HL-60/S4 treated with phorbol 12-myristate 13-acetate at 8.2 ng/mL for 4 days and 3 days (cell line): ENCODE results near the gene ZNF892.
"Not testable (repeated sequence)": the region's sequence is repeated elsewhere in the genome, so short reads cannot be mapped to it uniquely, and the experiment has no call there.

Source experiments
- in situ Hi-C: fragments of 300-500 bp; cut with MboI; formaldehyde crosslinking; loops from 2 replicates; pipeline ENCODE4 v1.15.0; 2022; ENCODE audit warnings: low sequenced_read_pairs

The ZNF892 gene

DNA sequence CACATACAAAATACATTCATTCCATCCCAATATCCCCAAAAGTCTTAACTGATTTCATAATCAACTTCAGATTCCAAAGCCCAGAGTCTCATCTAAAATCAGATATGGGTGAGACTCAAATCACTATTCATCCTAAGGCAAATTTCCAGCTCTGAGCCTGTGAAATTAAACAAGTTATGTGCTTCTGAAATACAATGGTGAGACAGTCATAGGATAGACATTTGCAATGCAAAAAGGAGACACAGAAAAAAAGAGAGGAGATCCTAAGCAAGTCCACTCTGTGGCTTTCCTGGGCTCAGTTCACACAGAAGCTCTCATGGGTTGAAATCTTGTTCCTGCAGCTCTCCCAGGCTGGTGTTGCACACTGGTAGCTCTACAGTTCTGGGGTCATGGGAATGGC is 18.3 kb downstream of the ZNF892 start:
- in situ Hi-C loops: no loop called here

DNA sequence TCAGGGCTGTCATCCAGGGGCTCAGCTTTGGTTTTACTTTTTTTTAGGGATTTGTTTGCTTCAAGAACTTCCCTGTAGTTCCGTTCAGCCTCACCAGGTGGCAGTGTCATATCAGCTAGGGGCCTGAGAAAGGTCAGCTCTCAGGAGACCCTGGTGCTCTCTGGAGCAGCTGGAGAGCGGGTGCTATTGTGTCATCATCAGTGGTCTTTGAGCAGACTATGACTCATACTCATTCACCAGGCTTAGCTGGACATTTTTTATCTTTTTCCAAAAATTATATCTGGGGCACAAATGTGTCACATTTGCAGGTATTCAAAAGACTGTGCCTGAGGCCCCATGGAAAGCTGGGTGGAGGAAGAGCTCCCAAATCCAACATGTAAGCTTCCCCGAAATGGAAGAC is 24.4 kb downstream of the ZNF892 start:
- in situ Hi-C loops: no loop called here

DNA sequence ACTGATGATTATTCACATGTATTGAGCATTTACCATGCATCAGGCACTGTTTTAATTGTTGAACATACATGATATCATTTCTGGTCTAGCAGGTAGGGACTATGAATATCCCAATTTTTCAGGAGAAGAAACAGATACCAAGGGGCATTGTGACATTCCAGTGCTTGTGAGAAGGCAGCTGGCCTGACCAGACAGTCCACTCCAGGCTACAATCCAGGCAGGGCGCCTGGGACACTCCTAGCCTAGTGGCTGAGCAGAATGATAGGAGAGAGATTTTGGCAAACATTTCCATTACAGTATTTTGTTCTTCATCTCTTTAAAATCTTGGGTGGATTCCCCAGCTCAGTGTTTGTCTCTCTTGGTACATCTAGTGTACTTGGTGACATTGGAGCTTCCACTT is 24.9 kb downstream of the ZNF892 start:
- in situ Hi-C loops: no loop called here

DNA sequence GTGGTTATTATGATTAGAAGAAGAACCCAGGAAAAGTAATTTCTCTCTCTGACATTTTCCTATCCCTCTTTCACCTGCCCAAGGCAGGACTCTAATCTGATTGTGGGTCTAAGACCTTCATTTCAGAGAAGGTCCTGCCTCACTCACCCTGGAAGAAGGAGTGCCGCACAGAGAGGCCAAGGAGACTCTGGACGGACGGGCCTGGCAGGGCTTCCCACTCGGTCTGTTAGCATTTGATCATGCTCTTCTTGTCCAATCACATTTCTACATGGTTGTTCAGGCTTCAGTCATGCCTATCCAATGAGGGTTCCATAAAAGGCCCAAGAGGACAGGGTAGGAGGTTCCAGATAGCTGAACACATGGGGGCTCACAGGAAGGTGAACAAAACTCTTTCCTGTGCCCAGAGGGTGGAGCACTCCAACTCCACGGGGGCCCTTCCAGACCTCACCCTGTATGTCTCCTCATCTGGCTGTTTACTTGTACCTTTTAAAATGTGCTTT is 27.0 kb downstream of the ZNF892 start:
- in situ Hi-C loops: no loop called here

DNA sequence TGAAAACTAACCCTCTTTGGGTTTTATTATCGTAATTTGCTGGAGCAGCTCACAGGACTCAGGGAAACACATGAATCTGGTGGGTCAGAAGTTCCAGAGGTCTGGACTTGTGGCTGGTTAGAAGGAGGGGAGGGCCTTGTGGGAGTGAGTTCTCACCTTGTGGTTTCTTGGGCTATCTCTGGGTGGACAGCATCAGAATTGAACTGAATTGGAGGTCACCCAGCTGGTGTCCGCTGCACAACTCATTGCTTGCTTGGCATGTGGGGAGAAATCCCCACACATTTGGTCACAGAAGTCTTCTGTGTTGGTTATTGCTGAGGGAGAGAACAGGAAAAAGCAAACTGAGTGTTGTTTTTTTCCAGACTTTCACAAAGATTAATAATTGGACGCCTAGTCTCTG is 27.5 kb downstream of the ZNF892 start:
- in situ Hi-C loops: no loop called here

DNA sequence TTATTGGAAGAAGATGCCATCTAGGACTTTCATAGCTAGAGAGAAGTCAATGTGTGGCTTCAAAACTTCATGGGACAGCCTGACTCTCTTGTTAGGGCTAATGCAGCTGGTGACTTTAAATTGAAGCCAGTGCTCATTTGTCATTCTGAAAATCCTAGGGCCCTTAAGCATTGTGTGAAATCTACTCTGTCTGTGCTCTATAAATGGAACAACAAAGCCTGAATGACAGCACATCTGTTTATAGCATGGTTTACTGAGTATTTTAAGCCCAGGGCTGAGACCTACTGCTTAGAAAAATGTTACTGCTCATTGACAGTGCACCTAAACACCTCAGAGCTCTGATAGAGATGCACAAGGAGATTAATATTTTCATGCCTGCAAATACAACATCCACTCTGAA is 30.8 kb downstream of the ZNF892 start:
- in situ Hi-C loops: no loop called here

DNA sequence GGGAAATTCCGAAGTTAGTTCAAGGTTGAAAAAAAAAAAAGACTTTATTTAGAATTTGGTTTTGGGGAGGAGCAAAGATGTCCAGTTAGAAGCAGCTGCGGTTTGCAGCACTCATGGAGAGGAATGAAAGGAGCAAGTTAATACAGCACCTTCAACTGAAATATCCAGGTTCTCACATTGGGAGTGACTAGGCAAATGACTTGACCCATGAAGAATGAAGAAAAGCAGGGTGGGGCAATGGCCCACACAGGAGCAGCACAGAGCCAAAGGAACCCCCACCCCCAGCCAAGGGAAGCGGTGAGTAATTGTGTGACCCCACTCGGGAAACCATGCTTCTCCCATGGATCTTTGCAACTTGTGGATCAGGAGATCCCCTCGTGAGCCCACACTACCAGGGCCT is 32.8 kb downstream of the ZNF892 start:
- in situ Hi-C loops: no loop called here

DNA sequence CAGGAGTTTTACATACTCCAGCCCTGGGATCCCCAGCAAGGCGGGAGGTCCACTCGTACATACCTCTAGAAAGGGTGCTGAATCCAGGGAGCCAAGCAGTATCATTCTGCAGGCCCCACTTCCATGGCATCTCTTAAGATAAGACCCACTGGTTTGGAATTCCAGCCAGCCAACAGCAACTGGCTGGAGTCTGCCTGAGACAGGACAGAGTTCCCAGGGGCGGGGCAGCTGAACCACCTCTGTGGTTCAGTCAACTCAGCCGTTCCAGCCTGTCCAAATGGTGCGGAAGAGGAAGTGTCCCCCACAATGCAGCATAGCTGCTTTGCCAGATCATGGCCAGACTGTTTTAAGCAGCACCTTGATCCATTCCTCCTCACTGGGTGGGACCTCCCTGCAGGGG is 33.2 kb downstream of the ZNF892 start:
- in situ Hi-C loops: no loop called here

DNA sequence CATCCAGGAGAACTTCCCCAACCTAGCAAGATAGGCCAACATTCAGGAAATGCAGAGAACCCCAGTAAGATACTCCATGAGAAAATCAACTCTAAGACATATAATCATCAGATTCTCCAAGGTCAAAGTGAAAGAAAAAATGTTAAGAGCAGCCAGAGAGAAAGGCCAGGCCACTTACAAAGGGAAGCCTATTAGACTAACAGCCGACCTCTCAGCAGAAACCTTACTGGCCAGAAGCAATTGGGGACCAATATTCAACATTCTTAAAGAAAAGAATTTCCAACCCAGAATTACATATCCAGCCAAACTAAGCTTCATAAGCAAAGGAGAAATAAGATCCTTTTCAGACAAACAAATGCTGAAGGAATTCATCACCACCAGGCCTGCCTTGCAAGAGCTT is 34.8 kb downstream of the ZNF892 start:
- in situ Hi-C loops: not testable (repeated sequence)
